SU-DHL-6 (cell line): ENCODE results near the gene KIAA1614.

Source experiments
- EZH2phosphoT487 ChIP-seq: fragments of 200-600 bp; sonication (generic), shearing (Covaris generic); conservative IDR thresholded peaks from 2 replicates; pipeline ENCODE4 v1.6.1; 2018; ENCODE audit warnings: mild to moderate bottlenecking, antibody characterized with exemption, low read length, moderate library complexity, mixed read lengths
- TF ChIP-seq, protein P1 (sequence below): fragments of 200-600 bp; sonication (generic); IDR thresholded peaks from one replicate; pipeline ENCODE4 v1.5.1; 2017; ENCODE audit warnings: antibody characterized with exemption, mild to moderate bottlenecking, low read length, moderate library complexity; ENCODE audit not compliant: insufficient read depth, poor library complexity, severe bottlenecking

DNA sequence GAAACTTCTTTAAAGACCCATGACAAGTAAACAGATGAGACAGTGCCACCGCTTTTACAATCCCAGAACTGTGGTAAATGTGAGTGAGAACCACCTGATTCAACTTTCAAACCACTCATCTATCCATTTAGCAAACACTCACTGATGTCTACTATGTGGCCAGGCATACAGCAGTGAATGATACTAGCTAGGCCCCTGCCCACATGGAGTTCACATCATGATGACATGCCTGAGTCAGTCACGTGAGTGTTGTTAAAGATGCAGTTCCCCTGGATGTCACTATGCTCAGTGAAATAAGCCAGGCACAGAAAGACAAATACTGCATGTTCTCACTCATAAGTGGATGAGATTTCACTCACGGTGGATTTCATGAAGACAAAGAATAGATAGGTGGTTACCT is 81.6 kb downstream of the KIAA1614 start:
- TF ChIP-seq, protein P1, sequence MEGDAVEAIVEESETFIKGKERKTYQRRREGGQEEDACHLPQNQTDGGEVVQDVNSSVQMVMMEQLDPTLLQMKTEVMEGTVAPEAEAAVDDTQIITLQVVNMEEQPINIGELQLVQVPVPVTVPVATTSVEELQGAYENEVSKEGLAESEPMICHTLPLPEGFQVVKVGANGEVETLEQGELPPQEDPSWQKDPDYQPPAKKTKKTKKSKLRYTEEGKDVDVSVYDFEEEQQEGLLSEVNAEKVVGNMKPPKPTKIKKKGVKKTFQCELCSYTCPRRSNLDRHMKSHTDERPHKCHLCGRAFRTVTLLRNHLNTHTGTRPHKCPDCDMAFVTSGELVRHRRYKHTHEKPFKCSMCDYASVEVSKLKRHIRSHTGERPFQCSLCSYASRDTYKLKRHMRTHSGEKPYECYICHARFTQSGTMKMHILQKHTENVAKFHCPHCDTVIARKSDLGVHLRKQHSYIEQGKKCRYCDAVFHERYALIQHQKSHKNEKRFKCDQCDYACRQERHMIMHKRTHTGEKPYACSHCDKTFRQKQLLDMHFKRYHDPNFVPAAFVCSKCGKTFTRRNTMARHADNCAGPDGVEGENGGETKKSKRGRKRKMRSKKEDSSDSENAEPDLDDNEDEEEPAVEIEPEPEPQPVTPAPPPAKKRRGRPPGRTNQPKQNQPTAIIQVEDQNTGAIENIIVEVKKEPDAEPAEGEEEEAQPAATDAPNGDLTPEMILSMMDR: no peak
- no peak for TF ChIP-seq EZH2phosphoT487
